ENCODE results near the gene PRKN.

DNA sequence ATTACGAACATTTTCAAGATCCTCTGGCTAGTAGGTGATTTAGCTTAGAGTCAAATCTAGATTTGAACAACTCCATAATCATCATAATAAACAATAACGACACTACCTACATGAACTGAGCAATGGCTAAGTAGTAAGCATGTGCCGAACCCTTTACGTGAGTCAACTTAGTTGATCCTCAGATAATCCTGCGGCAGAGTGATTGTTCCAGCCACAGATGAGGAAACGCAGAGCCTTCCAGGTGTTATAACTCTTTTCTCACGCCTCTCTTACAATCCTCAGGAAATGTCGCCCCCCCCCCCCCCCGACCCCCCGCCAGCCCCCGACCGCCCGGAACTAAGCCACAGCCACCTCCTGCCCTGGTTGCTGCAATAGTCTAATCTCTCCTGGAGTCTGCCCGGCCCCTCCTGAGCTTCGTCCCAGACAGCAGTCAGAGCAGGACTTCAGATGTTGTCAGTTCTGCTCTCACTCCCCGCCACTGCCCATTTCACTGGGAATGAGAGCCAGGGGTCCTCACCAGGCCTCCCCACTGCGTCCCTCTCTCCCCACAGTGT, 1312.2 kb downstream of the PRKN start:
- TF ChIP-seq, protein P1, sequence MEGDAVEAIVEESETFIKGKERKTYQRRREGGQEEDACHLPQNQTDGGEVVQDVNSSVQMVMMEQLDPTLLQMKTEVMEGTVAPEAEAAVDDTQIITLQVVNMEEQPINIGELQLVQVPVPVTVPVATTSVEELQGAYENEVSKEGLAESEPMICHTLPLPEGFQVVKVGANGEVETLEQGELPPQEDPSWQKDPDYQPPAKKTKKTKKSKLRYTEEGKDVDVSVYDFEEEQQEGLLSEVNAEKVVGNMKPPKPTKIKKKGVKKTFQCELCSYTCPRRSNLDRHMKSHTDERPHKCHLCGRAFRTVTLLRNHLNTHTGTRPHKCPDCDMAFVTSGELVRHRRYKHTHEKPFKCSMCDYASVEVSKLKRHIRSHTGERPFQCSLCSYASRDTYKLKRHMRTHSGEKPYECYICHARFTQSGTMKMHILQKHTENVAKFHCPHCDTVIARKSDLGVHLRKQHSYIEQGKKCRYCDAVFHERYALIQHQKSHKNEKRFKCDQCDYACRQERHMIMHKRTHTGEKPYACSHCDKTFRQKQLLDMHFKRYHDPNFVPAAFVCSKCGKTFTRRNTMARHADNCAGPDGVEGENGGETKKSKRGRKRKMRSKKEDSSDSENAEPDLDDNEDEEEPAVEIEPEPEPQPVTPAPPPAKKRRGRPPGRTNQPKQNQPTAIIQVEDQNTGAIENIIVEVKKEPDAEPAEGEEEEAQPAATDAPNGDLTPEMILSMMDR (IDR thresholded peaks at IDR 0.05; ENCODE audit: low read length): no peak
- TF ChIP-seq EZH2 (IDR thresholded peaks at IDR 0.05; ENCODE audit: borderline replicate concordance, low read length): no peak

Data from OCI-LY1 (cell line).